ENCODE results near the gene PDE6G. TPM values are rescaled to one million over a fixed set of nuclear protein-coding genes. Genes with fewer than 3 reads are reported as not detected.

The PDE6G gene
- total and polyA plus RNA-seq, 2 of the 8 experiments (the other 6 are each of a cell fraction or from before 2014, with no cell fraction given): 5.8 to 12.9 TPM

- 78% methylated on average over 9 of the region's 9 CpGs; no CpG with 5 or more reads in 1 of the 2 experiments for WGBS, 2 experiments (ENCODE audit: extremely low coverage in 1 of 2, insufficient coverage in 1 of 2, insufficient read length in 1 of 2, insufficient replicate concordance in 2 of 2, low coverage in 1 of 2, low lambda C conversion rate in 2 of 2, missing lambda C conversion rate in 1 of 2)
- Histone ChIP-seq H2BK15ac (ENCODE audit: low read length) (no peak overlapping the region), H3K27ac (ENCODE audit: low read depth, low read length) (no peak overlapping the region), H3K36me3 (ENCODE audit: control insufficient read depth in 2 of 4, insufficient read depth in 4 of 4, low read length in 3 of 4) (peaks cover 25 to 52% (median 45%) of the 10 kb centered on the region in 4 experiments), H3K4me3 (ENCODE audit: extremely low read depth in 1 of 4, insufficient read depth in 2 of 4, low read depth in 3 of 4, low read length in 4 of 4) (no peak overlapping the region), H3K23ac (ENCODE audit: insufficient read length) (no peak overlapping the region), H3K27me3 (replicated peaks in 1 of 4; ENCODE audit: control insufficient read depth in 3 of 4, extremely low read depth in 1 of 4, insufficient read depth in 3 of 4, low read length in 3 of 4) (no peaks in the 10 kb centered on the region), H4K8ac (ENCODE audit: extremely low read depth, insufficient read depth, low read length) (peak overlapping the region; percentile 85; the same call in 1 of the 2 replicates), H4K20me1 (replicated peaks in 1 of 2; ENCODE audit: control insufficient read depth in 1 of 2, insufficient read depth in 2 of 2, low read length in 2 of 2) (peaks cover 0 to 9% of the 10 kb centered on the region in 2 experiments), H3K56ac (replicated peaks; ENCODE audit: insufficient read length, low read depth, low read length) (no peak overlapping the region), H3K79me1 (ENCODE audit: low read depth, low read length) (peaks cover 7% of the 10 kb centered on the region), H3K18ac (ENCODE audit: extremely low read depth, low read length) (no peak overlapping the region), H3K4me1 (replicated peaks in 1 of 4; ENCODE audit: control insufficient read depth in 3 of 4, insufficient read depth in 4 of 4, low read length in 3 of 4) (no peaks in the 10 kb centered on the region), H2AFZ (ENCODE audit: low read length) (no peak overlapping the region), H4K5ac (ENCODE audit: insufficient read length, low read depth, low read length) (no peak overlapping the region), H3K79me2 (ENCODE audit: control insufficient read depth in 1 of 2, insufficient read depth in 2 of 2, low read length in 2 of 2) (no peaks in the 10 kb centered on the region), H4K91ac (replicated peaks; ENCODE audit: insufficient read length, low read length) (no peak overlapping the region), H2BK12ac (ENCODE audit: low read depth, low read length) (no peak overlapping the region), H3K14ac (ENCODE audit: insufficient read length) (no peak overlapping the region), H3K9me3 (ENCODE audit: insufficient read depth in 2 of 2, low read depth in 1 of 2, low read length in 1 of 2) (no peaks in the 10 kb centered on the region), H2BK120ac (replicated peaks; ENCODE audit: low read depth, low read length) (no peak overlapping the region), H3K9ac (replicated peaks in 1 of 4; ENCODE audit: extremely low read depth in 1 of 4, low read depth in 3 of 4, low read length in 3 of 4) (no peak overlapping the region), H3K23me2 (ENCODE audit: low read depth, low read length) (no peaks in the 10 kb centered on the region), H2BK5ac (ENCODE audit: low read depth, low read length) (no peak overlapping the region), H3K4ac (replicated peaks; ENCODE audit: insufficient read length, low read depth, low read length) (no peak overlapping the region), H2BK20ac (ENCODE audit: low read length) (no peak overlapping the region), H2AK5ac (ENCODE audit: low read depth, low read length) (no peak overlapping the region), H3K4me2 (ENCODE audit: insufficient read depth in 1 of 2, low read depth in 2 of 2, low read length in 2 of 2) (no peak overlapping the region)
- peak in 1 of 2 experiments; percentile 50 for DNase-seq (ENCODE audit: low read depth in 1 of 2, low spot score in 2 of 2)
- TF ChIP-seq CTCF (IDR thresholded peaks at IDR 0.05; ENCODE audit: control extremely low read depth in 1 of 3, insufficient read depth in 1 of 3, low read depth in 1 of 3, low read length in 3 of 3): peak in 2 of 3 experiments; percentile 54 to 72; a peak in 3 of 4 replicates
- TF ChIP-seq RAD21 (IDR thresholded peaks at IDR 0.05 in 1 of 2, conservative IDR thresholded peaks at IDR 0.05 in 1 of 2; ENCODE audit: low read depth in 2 of 2, low read length in 2 of 2): peak; percentile 51 to 57
- no peak for TF ChIP-seq POLR2AphosphoS5 (IDR thresholded peaks at IDR 0.05; ENCODE audit: low read depth, low read length)
- POLR2A ChIA-PET (ENCODE audit: partially characterized antibody): interaction anchor here (1.1 to 1.5 kb wide), 4 partner anchors 24 to 65 kb away, joined by 3 to 5 read pairs (median 4); partner anchors contain the start of genes CCDC137 and OXLD1
- CTCF ChIA-PET (ENCODE audit: partially characterized antibody): interaction anchor here (0.6 to 4.1 kb wide), 34 partner anchors 8 to 1206 kb away, joined by 3 to 31 read pairs (median 4); no protein-coding TSS in a partner anchor
- peak; percentile 66 for FAIRE-seq
Observed at GRCh38 chr17:81601525-81602120, 54.7 kb downstream of the PDE6G start.

Measured in H1 (cell line).